Uterus (tissue), 4 donors: Measurements from ENCODE around the gene GAREM1. TPM values are rescaled to one million over a fixed set of nuclear protein-coding genes. Genes with fewer than 3 reads are reported as not detected.

Experiments used
- DNase-seq, 2 donors: peaks; one replicate each; pipeline ENCODE4 v3.0.0-alpha.2; 2019 to 2020
- H3K27ac ChIP-seq, 2 donors: fragments of 200-600 bp; sonication (generic); 1 replicate in 1 of 2; 2 replicates in 1 of 2; pipeline ENCODE4 v1.5.1; 2016 to 2018
- H3K27me3 ChIP-seq, 2 donors: fragments of 200-600 bp; sonication (generic); one replicate each; pipeline ENCODE4 v1.5.1; 2018 to 2019; ENCODE audit warnings: control low read depth in 1 of 2
- H3K36me3 ChIP-seq, 2 donors: fragments of 200-600 bp; sonication (generic); one replicate each; pipeline ENCODE4 v1.5.1; 2019; ENCODE audit warnings: control low read depth in 1 of 2
- H3K4me1 ChIP-seq, 2 donors: fragments of 200-600 bp; sonication (generic); one replicate each; pipeline ENCODE4 v1.5.1; 2018 to 2019; ENCODE audit warnings: control low read depth in 1 of 2
- H3K4me3 ChIP-seq, 2 donors: fragments of 200-600 bp; sonication (generic); 1 replicate in 1 of 2; 2 replicates in 1 of 2; pipeline ENCODE4 v1.5.1; 2018 to 2019; ENCODE audit warnings: mild to moderate bottlenecking in 1 of 2
- H3K9me3 ChIP-seq, 2 donors: fragments of 200-600 bp; sonication (generic); one replicate each; pipeline ENCODE4 v1.5.1; 2019; ENCODE audit warnings: control low read depth in 1 of 2
- CTCF ChIP-seq, 4 experiments: fragments of 200-600 bp in 2 of 4; fragments of 450-650 bp in 2 of 4; sonication (generic) in 2 of 4; IDR thresholded peaks; one replicate each; pipeline ENCODE4 v1.5.1; 2016 to 2019; ENCODE audit warnings: antibody characterized with exemption in 4 of 4, mild to moderate bottlenecking in 2 of 4, moderate library complexity in 1 of 4
- POLR2A ChIP-seq, 2 donors: fragments of 450-650 bp; IDR thresholded peaks; one replicate each; pipeline ENCODE4 v1.6.1; 2016; ENCODE audit warnings: antibody characterized with exemption in 2 of 2, mild to moderate bottlenecking in 1 of 2, moderate library complexity in 1 of 2
- intact Hi-C: fragments of 100-400 bp; cut with DNase I; formaldehyde crosslinking; loops from one replicate; pipeline ENCODE4 v1.15.1; 2023; ENCODE audit warnings: low total_unique reads
- total RNA-seq, 4 donors: library from RNA; depleted of rRNA in 3 of 4; stranded (reverse); fragments of >200 nt in 3 of 4; gene quantifications; one replicate each; pipeline versions ENCODE4 v1.1.0 to v1.2.4, GENCODE V29; 2014 to 2023
- donor health status: DM: yes; HTN: yes; CAD: no.

The GAREM1 gene
- total RNA-seq, 4 donors from 2014 or later: 1.5 to 12.0 (median 5.9) TPM

- H3K4me3 ChIP-seq: no peak overlapping the region
- DNase-seq: no peak
- H3K27me3 ChIP-seq: no peaks in the 10 kb centered on the region
- no peaks in the 10 kb centered on the region for H3K36me3 ChIP-seq
- TF ChIP-seq CTCF (IDR thresholded peaks at IDR 0.05) (no peak), POLR2A (IDR thresholded peaks at IDR 0.05) (no peak)
- H3K27ac ChIP-seq: no peak overlapping the region
- H3K4me1 ChIP-seq: peaks cover 0 to 7% of the 10 kb centered on the region in 2 donors
- H3K9me3 ChIP-seq: no peaks in the 10 kb centered on the region
- intact Hi-C loops: no loop called here
Measured at GRCh38 chr18:32427084-32427900, 43.4 kb downstream of the GAREM1 start.

GRCh38 chr18:32425466-32425865 lies 45.2 kb downstream of the GAREM1 start:
- Histone ChIP-seq H3K4me1 (peaks cover 0 to 7% of the 10 kb centered on the region in 2 donors), H3K27me3 (no peaks in the 10 kb centered on the region), H3K9me3 (no peaks in the 10 kb centered on the region), H3K27ac (no peak overlapping the region), H3K4me3 (no peak overlapping the region), H3K36me3 (no peaks in the 10 kb centered on the region)
- intact Hi-C loops: no loop called here
- DNase-seq: no peak
- TF ChIP-seq POLR2A (IDR thresholded peaks at IDR 0.05): no peak

- TF ChIP-seq CTCF (IDR thresholded peaks at IDR 0.05) (no peak), POLR2A (IDR thresholded peaks at IDR 0.05) (no peak)
- peak; percentile 22 to 28 for DNase-seq
- Histone ChIP-seq H3K4me3 (no peak overlapping the region), H3K36me3 (no peaks in the 10 kb centered on the region), H3K4me1 (peaks cover 0 to 7% of the 10 kb centered on the region in 2 donors), H3K27ac (no peak overlapping the region), H3K27me3 (no peaks in the 10 kb centered on the region), H3K9me3 (no peaks in the 10 kb centered on the region)
- intact Hi-C loops: no loop called here
Measured at GRCh38 chr18:32424696-32425095, 46.0 kb downstream of the GAREM1 start.

GRCh38 chr18:32422978-32423740 lies 47.5 kb downstream of the GAREM1 start:
- no peak for TF ChIP-seq POLR2A (IDR thresholded peaks at IDR 0.05)
- no peak for TF ChIP-seq CTCF (IDR thresholded peaks at IDR 0.05)
- peaks cover 0 to 7% of the 10 kb centered on the region in 2 donors for H3K4me1 ChIP-seq
- intact Hi-C loops: no loop called here
- H3K9me3 ChIP-seq: no peaks in the 10 kb centered on the region
- H3K27ac ChIP-seq: no peak overlapping the region
- H3K36me3 ChIP-seq: no peaks in the 10 kb centered on the region
- no peak overlapping the region for H3K4me3 ChIP-seq
- no peak for DNase-seq
- H3K27me3 ChIP-seq: no peaks in the 10 kb centered on the region

- Histone ChIP-seq H3K27me3 (no peaks in the 10 kb centered on the region), H3K36me3 (no peaks in the 10 kb centered on the region), H3K27ac (no peak overlapping the region), H3K4me1 (peaks cover 0 to 7% of the 10 kb centered on the region in 2 donors), H3K4me3 (no peak overlapping the region), H3K9me3 (no peaks in the 10 kb centered on the region)
- no peak for TF ChIP-seq CTCF (IDR thresholded peaks at IDR 0.05)
- TF ChIP-seq POLR2A (IDR thresholded peaks at IDR 0.05): no peak
- no peak for DNase-seq
- intact Hi-C loops: no loop called here
Measured at GRCh38 chr18:32422201-32422600, 48.5 kb downstream of the GAREM1 start.
